ENCODE results near the gene F2RL3.

F2RL3 gene

DNA sequence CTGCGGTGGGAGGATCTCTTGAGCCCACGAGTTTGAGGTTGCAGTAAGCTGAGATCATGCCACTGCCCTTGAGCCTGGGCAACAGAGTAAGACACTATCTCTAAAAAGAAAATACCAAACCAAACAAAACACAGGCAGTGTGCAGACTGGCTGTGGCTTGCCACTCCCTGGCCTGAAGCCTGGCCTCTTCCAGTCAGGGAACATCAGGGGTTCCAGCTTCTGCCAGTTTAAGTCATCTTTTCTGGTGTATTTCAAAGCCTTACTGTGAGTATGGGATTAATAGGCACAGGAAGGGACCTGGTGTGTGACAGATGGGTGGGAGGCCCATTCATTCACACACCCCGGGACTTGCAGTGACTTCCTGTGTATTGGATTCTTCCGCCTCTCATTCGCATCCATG is 27.0 kb upstream of the F2RL3 start:
- DNase-seq (ENCODE audit: low read depth) = no peak
- no peak overlapping the region for H3K4me3 ChIP-seq (ENCODE audit: low read depth, low read length)
- in situ Hi-C loops (cut with HindIII; ENCODE audit: low sequenced_read_pairs) = no loop called here
- no peak for TF ChIP-seq CTCF (IDR thresholded peaks at IDR 0.05; ENCODE audit: low read depth, low read length, missing control alignments)

- TF ChIP-seq CTCF (IDR thresholded peaks at IDR 0.05; ENCODE audit: low read depth, low read length, missing control alignments) = no peak
- no peak for DNase-seq (ENCODE audit: low read depth)
- H3K4me3 ChIP-seq (ENCODE audit: low read depth, low read length) = no peak overlapping the region
- in situ Hi-C loops (cut with HindIII; ENCODE audit: low sequenced_read_pairs) = no loop called here
Observed at GRCh38 chr19:16862826-16863415, 25.9 kb upstream of the F2RL3 start.

DNA sequence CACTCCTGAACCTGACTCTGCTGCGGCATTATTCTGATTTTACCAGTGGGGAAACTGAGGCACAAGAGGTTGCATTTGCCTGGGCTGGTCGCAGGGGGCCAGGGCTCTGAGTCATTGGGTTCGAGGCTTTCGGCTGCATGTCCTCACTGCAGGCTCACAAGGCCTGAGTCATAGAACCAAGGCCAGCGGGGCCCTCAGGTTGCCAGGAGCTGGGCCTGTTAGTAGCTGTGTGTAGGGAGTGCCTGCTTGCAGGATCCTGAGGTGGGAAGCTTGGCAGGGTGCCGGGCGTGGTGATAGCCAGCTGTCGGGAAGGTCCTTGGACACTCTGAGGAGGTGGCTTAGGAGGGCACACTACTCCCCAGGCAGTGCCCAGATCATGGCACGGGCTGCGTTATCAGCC is 21.6 kb upstream of the F2RL3 start:
- in situ Hi-C loops (cut with HindIII; ENCODE audit: low sequenced_read_pairs) = no loop called here

GRCh38 chr19:16868423-16869130 is 20.2 kb upstream of the F2RL3 start:
- in situ Hi-C loops (cut with HindIII; ENCODE audit: low sequenced_read_pairs) = no loop called here
- H3K4me3 ChIP-seq (ENCODE audit: low read depth, low read length) = no peak overlapping the region
- DNase-seq (ENCODE audit: low read depth) = no peak
- TF ChIP-seq CTCF (IDR thresholded peaks at IDR 0.05; ENCODE audit: low read depth, low read length, missing control alignments) = no peak

More for the DNA sequence above, 21.6 kb upstream of the F2RL3 start:
- no peak overlapping the region for H3K4me3 ChIP-seq (ENCODE audit: low read depth, low read length)
- TF ChIP-seq CTCF (IDR thresholded peaks at IDR 0.05; ENCODE audit: low read depth, low read length, missing control alignments) = no peak
- no peak for DNase-seq (ENCODE audit: low read depth)

DNA sequence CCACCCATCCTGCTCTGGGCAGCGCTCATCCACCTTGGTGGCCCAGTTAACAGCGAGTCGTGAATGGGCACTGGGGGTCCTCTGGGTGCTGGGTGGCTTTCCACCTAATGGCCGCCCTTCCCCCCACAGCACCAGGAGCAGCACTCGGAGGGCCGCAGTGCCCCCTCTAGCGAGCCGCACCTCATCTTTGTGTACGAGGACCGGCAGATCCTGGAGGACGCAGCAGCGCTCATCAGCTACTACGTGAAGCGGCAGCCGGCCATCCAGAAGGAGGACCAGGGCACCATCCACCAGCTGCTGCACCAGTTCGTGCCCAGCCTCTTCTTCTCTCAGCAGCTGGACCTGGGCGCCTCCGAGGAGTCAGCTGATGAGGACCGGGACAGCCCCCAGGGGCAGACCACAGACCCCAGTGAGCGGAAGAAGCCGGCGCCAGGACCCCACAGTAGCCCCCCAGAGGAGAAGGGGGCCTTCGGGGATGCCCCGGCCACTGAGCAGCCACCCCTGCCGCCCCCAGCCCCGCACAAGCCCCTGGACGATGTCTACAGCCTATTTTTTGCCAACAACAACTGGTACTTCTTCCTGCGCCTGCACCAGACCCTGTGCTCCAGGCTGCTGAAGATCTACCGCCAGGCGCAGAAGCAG is 19.3 kb upstream of the F2RL3 start:
- in situ Hi-C loops (cut with HindIII; ENCODE audit: low sequenced_read_pairs) = no loop called here
- no peak overlapping the region for H3K4me3 ChIP-seq (ENCODE audit: low read depth, low read length)
- no peak for TF ChIP-seq CTCF (IDR thresholded peaks at IDR 0.05; ENCODE audit: low read depth, low read length, missing control alignments)
- DNase-seq (ENCODE audit: low read depth) = no peak

- in situ Hi-C loops (cut with HindIII; ENCODE audit: low sequenced_read_pairs) = no loop called here
- no peak for TF ChIP-seq CTCF (IDR thresholded peaks at IDR 0.05; ENCODE audit: low read depth, low read length, missing control alignments)
- DNase-seq (ENCODE audit: low read depth) = no peak
- H3K4me3 ChIP-seq (ENCODE audit: low read depth, low read length) = no peak overlapping the region
Observed at GRCh38 chr19:16871871-16872270, 16.9 kb upstream of the F2RL3 start.
